ENCODE results near the gene POLD4.

Gene POLD4

GRCh38 chr11:67369801-67370284 is 16.5 kb upstream of the POLD4 start:
- H3K9me3 ChIP-seq (ENCODE audit: insufficient read depth, low read length, severe bottlenecking): no peaks in the 10 kb centered on the region
- peak; percentile 53; the same call in 2 of the 3 replicates for ATAC-seq (ENCODE audit: insufficient read depth, low read depth)
- H3K36me3 ChIP-seq (ENCODE audit: insufficient read depth, low read length): no peaks in the 10 kb centered on the region
- peaks cover 37% of the 10 kb centered on the region for H3K4me1 ChIP-seq (ENCODE audit: insufficient read depth, low read length)
- DNase-seq: no peak
- H3K4me2 ChIP-seq (ENCODE audit: insufficient read depth, low read length): no peak overlapping the region
- H3K27me3 ChIP-seq (ENCODE audit: insufficient read depth, low read length, poor library complexity): peaks cover 61% of the 10 kb centered on the region
- H3K4me3 ChIP-seq (ENCODE audit: low read depth in 1 of 2, low read length in 2 of 2): no peak overlapping the region
- TF ChIP-seq EZH2 (IDR thresholded peaks at IDR 0.05; ENCODE audit: borderline replicate concordance, low read depth, low read length, severe bottlenecking) (peak; percentile 55), CTCF (IDR thresholded peaks at IDR 0.05; ENCODE audit: borderline replicate concordance, extremely low read depth, low read length, poor library complexity, severe bottlenecking) (no peak)
- no peak overlapping the region for H3K27ac ChIP-seq (ENCODE audit: low read length)
- H3K79me2 ChIP-seq (ENCODE audit: insufficient read depth, low read length): no peaks in the 10 kb centered on the region
- no peak overlapping the region for H2AFZ ChIP-seq (ENCODE audit: low read depth, low read length)
- no peak overlapping the region for H3K9ac ChIP-seq (ENCODE audit: low read depth, low read length)
- H4K20me1 ChIP-seq (ENCODE audit: insufficient read depth, low read length): peaks cover 22% of the 10 kb centered on the region

GRCh38 chr11:67369275-67369674 is 15.9 kb upstream of the POLD4 start:
- Histone ChIP-seq H2AFZ (ENCODE audit: low read depth, low read length) (no peak overlapping the region), H3K4me3 (ENCODE audit: low read depth in 1 of 2, low read length in 2 of 2) (no peak overlapping the region), H3K4me2 (ENCODE audit: insufficient read depth, low read length) (no peak overlapping the region), H3K9me3 (ENCODE audit: insufficient read depth, low read length, severe bottlenecking) (no peaks in the 10 kb centered on the region), H3K36me3 (ENCODE audit: insufficient read depth, low read length) (no peaks in the 10 kb centered on the region), H3K27ac (ENCODE audit: low read length) (no peak overlapping the region), H3K27me3 (ENCODE audit: insufficient read depth, low read length, poor library complexity) (peaks cover 55% of the 10 kb centered on the region), H4K20me1 (ENCODE audit: insufficient read depth, low read length) (peaks cover 22% of the 10 kb centered on the region), H3K9ac (ENCODE audit: low read depth, low read length) (no peak overlapping the region), H3K79me2 (ENCODE audit: insufficient read depth, low read length) (no peaks in the 10 kb centered on the region), H3K4me1 (ENCODE audit: insufficient read depth, low read length) (peaks cover 32% of the 10 kb centered on the region)
- DNase-seq (no peak), ATAC-seq (ENCODE audit: insufficient read depth, low read depth) (no peak)
- TF ChIP-seq EZH2 (IDR thresholded peaks at IDR 0.05; ENCODE audit: borderline replicate concordance, low read depth, low read length, severe bottlenecking): no peak
- TF ChIP-seq CTCF (IDR thresholded peaks at IDR 0.05; ENCODE audit: borderline replicate concordance, extremely low read depth, low read length, poor library complexity, severe bottlenecking): no peak

GRCh38 chr11:67368621-67369020 is 15.3 kb upstream of the POLD4 start:
- TF ChIP-seq EZH2 (IDR thresholded peaks at IDR 0.05; ENCODE audit: borderline replicate concordance, low read depth, low read length, severe bottlenecking): no peak
- TF ChIP-seq CTCF (IDR thresholded peaks at IDR 0.05; ENCODE audit: borderline replicate concordance, extremely low read depth, low read length, poor library complexity, severe bottlenecking): no peak
- H2AFZ ChIP-seq (ENCODE audit: low read depth, low read length): no peak overlapping the region
- no peak overlapping the region for H3K4me3 ChIP-seq (ENCODE audit: low read depth in 1 of 2, low read length in 2 of 2)
- H3K9me3 ChIP-seq (ENCODE audit: insufficient read depth, low read length, severe bottlenecking): no peaks in the 10 kb centered on the region
- H4K20me1 ChIP-seq (ENCODE audit: insufficient read depth, low read length): peaks cover 22% of the 10 kb centered on the region
- peaks cover 49% of the 10 kb centered on the region for H3K27me3 ChIP-seq (ENCODE audit: insufficient read depth, low read length, poor library complexity)
- H3K79me2 ChIP-seq (ENCODE audit: insufficient read depth, low read length): no peaks in the 10 kb centered on the region
- H3K4me2 ChIP-seq (ENCODE audit: insufficient read depth, low read length): no peak overlapping the region
- no peak overlapping the region for H3K9ac ChIP-seq (ENCODE audit: low read depth, low read length)
- H3K4me1 ChIP-seq (ENCODE audit: insufficient read depth, low read length): peaks cover 26% of the 10 kb centered on the region
- no peaks in the 10 kb centered on the region for H3K36me3 ChIP-seq (ENCODE audit: insufficient read depth, low read length)
- no peak for ATAC-seq (ENCODE audit: insufficient read depth, low read depth)
- no peak for DNase-seq
- no peak overlapping the region for H3K27ac ChIP-seq (ENCODE audit: low read length)
